GM18498 (cell line): ENCODE measurements around the gene PLD1.
"Not testable (repeated sequence)": the region's sequence is repeated elsewhere in the genome, so short reads cannot be mapped to it uniquely, and the experiment has no call there.

ENCODE experiments used
- ATAC-seq: cut with Tn5 transposase; IDR thresholded peaks from one replicate; pipeline ENCODE4 v1.9.1; 2021; ENCODE audit warnings: mild to moderate bottlenecking, moderate library complexity; ENCODE audit not compliant: unreplicated experiment

Gene PLD1

GRCh38 chr3:171566803-171567422 lies 243.4 kb downstream of the PLD1 start:
- peak; percentile 41 for ATAC-seq

DNA sequence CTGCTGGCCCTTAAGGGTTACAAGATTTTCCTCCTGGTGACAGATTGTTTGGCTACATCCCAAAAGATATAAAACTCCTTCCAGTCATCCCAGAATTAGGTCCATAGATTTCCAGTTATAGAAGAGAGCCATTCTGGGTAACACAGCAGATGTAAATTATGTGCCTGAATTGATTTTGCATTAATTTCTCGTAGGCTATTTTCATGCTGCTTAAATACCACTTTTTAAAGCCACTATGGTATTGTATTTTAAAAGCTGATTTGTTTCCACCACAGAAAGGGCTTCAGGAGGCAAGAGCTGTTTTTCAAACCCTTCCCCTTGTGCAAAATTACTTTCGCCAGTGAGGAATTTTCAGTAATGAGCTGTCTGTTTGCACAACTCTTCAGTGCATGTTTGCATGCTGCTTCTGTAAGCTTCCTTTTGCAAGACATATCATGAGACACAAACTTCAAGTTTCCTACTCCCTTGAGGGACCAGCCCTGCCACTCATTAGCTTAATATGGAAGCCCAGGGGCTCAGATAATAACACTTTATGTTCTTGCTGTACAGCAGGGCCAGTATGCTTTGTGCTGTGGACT lies 244.7 kb downstream of the PLD1 start:
- no peak for ATAC-seq

- no peak for ATAC-seq
Observed at GRCh38 chr3:171564748-171565480, 245.4 kb downstream of the PLD1 start.

DNA sequence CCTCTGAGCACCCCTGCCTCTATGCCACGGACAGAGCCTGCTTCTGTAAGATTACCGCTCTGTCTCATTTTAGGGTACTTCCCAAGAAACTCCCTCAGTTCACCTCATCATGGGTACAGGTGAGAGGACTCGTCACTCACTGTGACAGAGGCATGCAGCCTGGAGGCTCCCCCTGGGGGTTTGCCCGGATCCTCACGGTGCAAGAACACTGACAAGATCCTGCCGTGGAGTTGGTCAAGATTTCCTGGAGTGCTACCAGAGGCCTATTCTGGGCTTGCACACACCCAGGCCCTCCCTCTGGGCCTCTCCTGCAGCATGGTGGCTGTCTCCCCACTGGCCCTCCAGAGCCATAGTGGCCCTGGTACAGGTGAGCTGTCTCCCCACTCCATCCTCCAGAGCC lies 247.0 kb downstream of the PLD1 start:
- ATAC-seq, result no peak

DNA sequence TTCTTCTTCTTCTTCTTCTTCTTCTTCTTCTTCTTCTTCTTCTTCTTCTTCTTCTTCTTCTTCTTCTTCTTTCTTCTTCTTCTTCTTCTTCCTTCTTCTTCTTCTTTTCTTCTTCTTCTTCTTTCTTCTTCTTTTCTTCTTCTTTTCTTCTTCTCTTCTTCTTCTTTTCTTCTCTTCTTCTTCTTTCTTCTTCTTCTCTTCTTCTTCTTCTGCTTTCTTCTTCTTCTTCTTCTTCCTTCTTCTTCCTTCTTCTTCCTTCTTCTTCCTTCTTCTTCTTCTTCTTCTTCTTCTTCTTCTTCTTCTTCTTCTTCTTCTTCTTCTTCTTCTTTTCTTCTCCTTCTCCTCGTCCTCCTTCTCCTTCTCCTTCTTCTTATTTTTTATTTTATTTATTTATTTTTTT lies 247.8 kb downstream of the PLD1 start:
- ATAC-seq, result not testable (repeated sequence)

- no peak for ATAC-seq
Observed at GRCh38 chr3:171561596-171562323, 248.5 kb downstream of the PLD1 start.

- ATAC-seq, result no peak
Observed at GRCh38 chr3:171559586-171559985, 250.7 kb downstream of the PLD1 start.

GRCh38 chr3:171558188-171558696 lies 252.0 kb downstream of the PLD1 start:
- ATAC-seq, result no peak

GRCh38 chr3:171557173-171557572 lies 253.1 kb downstream of the PLD1 start:
- ATAC-seq, result no peak

- ATAC-seq, result no peak
Observed at GRCh38 chr3:171556574-171557145, 253.6 kb downstream of the PLD1 start.

DNA sequence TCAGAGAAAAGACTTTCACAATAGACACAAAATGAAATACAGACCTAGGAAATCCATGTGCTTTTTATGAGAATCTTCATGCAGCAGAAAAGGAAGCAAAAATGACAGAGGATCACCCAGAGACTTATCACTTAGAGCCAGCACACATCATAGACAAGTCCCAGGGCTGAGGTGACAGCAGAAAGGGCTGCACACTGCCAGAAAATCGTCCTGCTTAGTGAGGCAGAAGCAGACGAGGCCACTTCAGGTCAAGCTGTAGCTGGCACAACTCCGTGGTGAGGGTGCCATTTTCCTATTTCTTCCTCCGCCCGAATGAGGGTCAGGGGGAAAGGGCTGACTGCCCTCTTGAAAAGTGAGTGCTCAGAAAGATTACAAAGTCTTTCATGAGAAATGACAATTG lies 254.1 kb downstream of the PLD1 start:
- no peak for ATAC-seq

DNA sequence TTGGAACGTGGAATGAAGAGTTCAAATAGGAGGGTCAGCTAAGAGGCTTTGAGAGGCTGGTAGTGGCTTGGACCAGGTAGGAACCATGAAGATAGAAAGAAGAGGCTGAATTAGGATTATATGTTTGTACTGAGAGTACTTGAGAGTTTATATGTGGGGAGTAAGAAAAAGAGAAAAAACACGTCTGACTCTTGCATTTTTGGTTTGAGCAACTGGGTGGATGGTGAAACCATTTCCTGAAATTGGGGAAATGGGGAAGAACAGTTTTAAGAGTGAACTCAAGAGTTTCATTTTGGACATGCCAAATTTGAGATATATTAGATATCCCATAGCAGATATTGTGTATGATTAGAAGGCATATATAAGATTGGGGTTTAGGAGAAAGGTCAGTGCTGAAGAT lies 257.2 kb downstream of the PLD1 start:
- ATAC-seq, result no peak

GRCh38 chr3:171552531-171552930 lies 257.8 kb downstream of the PLD1 start:
- no peak for ATAC-seq

DNA sequence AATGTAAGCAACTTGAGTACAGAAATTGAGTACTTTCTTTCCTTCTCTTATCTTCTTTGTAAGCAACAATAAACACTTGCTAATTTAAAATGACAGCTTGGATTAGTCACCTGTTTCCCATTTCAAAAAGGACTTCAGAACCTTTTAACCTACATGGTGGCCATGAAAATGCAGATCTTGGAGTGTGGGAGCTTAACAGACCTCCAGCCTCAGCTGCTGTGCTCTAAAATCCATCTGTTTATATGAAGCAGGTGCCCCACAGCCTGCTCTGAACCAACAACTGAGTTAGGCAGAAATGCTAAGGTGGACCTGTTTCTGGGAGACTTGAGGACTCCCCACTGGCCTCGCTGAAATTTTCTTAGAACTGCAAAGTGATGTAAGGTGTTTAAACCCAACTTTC lies 259.0 kb downstream of the PLD1 start:
- no peak for ATAC-seq
